ENCODE data around the gene POLR2C. TPM values are rescaled to one million over a fixed set of nuclear protein-coding genes. Genes with fewer than 3 reads are reported as not detected.

Gene POLR2C
- total and polyA plus RNA-seq, 5 experiments from 2014 or later, result 46.7 to 104 (median 48.6) TPM

DNA sequence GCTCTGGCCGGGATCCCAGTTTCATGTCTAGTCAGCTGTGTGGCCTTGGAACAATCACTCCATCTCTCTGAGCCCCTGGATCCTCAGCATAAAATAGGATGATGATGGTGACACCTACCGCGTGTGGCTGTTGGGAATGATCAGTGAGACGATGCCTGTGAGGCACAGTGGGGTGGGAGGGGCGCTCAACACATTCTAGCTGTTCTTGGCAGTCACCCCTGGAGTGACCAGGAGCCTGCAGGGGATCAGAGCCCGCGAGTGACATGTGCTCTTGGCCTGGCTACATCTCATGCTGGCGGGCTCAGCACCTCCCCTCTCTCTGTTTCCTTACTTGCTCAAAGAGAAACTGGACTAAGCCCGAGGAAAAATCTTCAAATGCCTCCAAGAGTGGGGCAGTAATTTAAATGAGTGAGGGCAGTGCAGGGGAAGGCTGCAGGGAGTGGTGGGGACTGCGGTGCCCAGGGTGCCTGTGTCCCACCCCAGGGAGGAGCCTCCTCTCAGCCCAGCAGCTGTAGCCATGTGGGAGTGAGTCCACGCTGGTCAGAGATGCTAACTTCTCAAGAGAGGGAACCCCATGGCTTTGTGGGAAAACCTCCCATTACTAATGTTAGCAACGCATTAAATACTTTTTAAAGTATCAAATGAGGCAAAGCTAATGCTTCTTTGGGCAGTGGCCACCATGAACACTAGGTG is 46.9 kb downstream of the POLR2C start:
- H3K27ac Mint-ChIP-seq, result peak overlapping the region in 1 of 10 donors; percentile 27
- H3K27me3 Mint-ChIP-seq, result peaks cover 0 to 6% (median 0%) of the 10 kb centered on the region in 5 donors
- no peaks in the 10 kb centered on the region for H3K9me3 Mint-ChIP-seq
- ATAC-seq (no peak), DNase-seq (peak in 1 of 10 donors; percentile 50)
- POLR2A ChIA-PET, result no interaction called here
- peaks cover 0 to 3% (median 0%) of the 10 kb centered on the region in 4 donors for H3K4me1 Mint-ChIP-seq
- H3K36me3 Mint-ChIP-seq, result peaks cover 0 to 27% (median 2%) of the 10 kb centered on the region in 3 donors
- no peak overlapping the region for H3K4me3 Mint-ChIP-seq

- POLR2A ChIA-PET, result no interaction called here
- no peaks in the 10 kb centered on the region for H3K9me3 Mint-ChIP-seq
- peaks cover 0 to 3% (median 0%) of the 10 kb centered on the region in 4 donors for H3K4me1 Mint-ChIP-seq
- no peak for ATAC-seq
- DNase-seq, result peak in 1 of 10 donors; percentile 27
- H3K36me3 Mint-ChIP-seq, result peaks cover 0 to 30% (median 2%) of the 10 kb centered on the region in 3 donors
- H3K4me3 Mint-ChIP-seq, result no peak overlapping the region
- peaks cover 0 to 3% (median 0%) of the 10 kb centered on the region in 5 donors for H3K27me3 Mint-ChIP-seq
- H3K27ac Mint-ChIP-seq, result peak overlapping the region in 3 of 10 donors; percentile 37 to 59 (median 40)
Measured at GRCh38 chr16:57510016-57510871, 47.8 kb downstream of the POLR2C start.

DNA sequence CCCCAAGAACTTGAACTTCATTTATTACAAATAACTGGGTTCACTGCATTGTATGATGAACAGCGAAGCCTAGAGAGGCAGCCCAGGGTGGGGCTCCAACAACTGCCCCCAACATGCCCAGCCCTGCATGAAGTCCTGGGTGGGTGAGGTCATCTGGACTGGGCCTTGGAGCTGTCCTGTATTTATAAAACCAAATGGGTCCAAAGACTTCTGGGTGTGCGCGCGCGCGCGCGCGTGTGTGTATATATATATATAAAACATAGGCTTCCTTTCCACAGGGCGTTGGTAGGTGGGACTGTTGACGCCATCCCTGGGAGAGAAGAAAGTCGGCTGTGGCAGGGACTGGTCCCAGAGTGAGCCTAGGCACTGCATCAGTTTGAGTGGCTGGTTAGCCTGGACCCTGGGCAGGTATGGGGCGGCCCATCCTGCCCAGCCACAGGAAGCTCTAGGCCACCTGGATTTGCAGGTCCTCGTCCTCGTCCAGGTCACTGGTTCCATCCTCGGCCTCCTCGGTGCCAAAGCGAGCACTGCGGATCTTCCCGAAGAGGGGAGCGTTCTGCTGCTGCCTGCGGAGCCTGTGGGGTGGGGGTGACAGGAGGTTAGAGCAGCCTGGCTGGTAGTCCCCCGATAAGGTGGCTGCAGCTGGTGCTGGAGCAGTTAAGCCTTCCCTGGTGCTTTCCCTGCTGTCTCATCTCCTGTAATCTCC is 50.0 kb downstream of the POLR2C start:
- DNase-seq, result peak in 1 of 10 donors; percentile 56
- ATAC-seq, result no peak
- no peaks in the 10 kb centered on the region for H3K4me1 Mint-ChIP-seq
- H3K4me3 Mint-ChIP-seq, result no peak overlapping the region
- H3K27me3 Mint-ChIP-seq, result no peaks in the 10 kb centered on the region
- POLR2A ChIA-PET, result no interaction called here
- H3K9me3 Mint-ChIP-seq, result no peaks in the 10 kb centered on the region
- peaks cover 0 to 44% (median 5%) of the 10 kb centered on the region in 3 donors for H3K36me3 Mint-ChIP-seq
- H3K27ac Mint-ChIP-seq, result peak overlapping the region in 1 of 10 donors; percentile 72

GRCh38 chr16:57513371-57514102 is 51.1 kb downstream of the POLR2C start:
- Mint-ChIP-seq H3K9me3 (no peaks in the 10 kb centered on the region), H3K4me1 (no peaks in the 10 kb centered on the region), H3K4me3 (no peak overlapping the region), H3K27ac (no peak overlapping the region), H3K27me3 (no peaks in the 10 kb centered on the region), H3K36me3 (peaks cover 0 to 53% (median 5%) of the 10 kb centered on the region in 3 donors)
- DNase-seq (peak in 1 of 10 donors; percentile 60), ATAC-seq (no peak)
- POLR2A ChIA-PET, result no interaction called here

- Mint-ChIP-seq H3K4me1 (peaks cover 0 to 3% (median 1%) of the 10 kb centered on the region in 4 donors), H3K9me3 (no peaks in the 10 kb centered on the region), H3K27ac (no peak overlapping the region), H3K27me3 (no peaks in the 10 kb centered on the region), H3K36me3 (peaks cover 0 to 61% (median 5%) of the 10 kb centered on the region in 3 donors), H3K4me3 (no peak overlapping the region)
- POLR2A ChIA-PET, result interaction anchor here (0.8 kb wide), 1 partner anchor 28 kb away, joined by 3 read pairs; the partner anchor contains the start of gene ADGRG5
- ATAC-seq (no peak), DNase-seq (peak in 1 of 10 donors; percentile 48)
Measured at GRCh38 chr16:57514371-57514770, 51.9 kb downstream of the POLR2C start.

DNA sequence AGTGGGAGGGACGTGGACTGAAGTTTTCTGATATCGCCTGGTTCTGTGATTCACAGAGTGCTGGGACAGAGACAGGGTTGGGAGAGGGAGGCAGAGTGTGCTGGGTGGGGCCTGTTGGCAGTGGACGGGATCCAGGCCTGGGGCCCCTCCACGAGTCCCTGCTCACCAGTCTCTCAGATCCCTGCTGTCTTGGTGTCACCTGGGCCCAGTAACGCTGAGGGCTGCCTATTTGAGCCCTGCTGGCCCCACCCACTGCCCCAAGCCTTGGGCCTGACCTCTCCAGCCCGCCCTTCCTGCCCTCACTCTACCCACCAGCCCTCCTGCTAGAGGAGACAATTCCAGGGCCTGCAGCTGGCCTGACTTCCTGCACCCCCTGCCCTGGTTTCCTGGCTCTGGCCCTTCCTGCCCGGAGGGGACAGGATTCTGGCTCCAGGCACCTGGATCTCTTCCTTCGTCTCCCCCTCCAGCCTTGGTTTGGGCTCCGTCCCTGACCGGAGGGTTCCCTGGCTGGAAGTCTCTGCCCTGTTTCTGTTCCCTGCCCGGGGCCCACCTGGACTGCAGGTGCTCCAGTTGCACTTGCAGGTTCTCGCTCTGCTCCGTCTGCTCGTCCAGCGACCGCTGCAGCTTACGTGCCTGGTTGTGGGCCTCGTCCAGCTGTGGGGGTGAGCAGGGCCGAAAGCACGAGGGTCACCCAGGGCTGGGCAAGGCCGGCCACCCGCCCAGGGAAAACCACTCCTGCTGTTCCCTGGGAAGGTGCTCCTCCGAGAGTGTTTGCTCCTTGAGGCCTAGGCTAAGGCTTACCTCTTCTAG is 52.5 kb downstream of the POLR2C start:
- no peak overlapping the region for H3K4me3 Mint-ChIP-seq
- H3K4me1 Mint-ChIP-seq, result peaks cover 2 to 5% (median 4%) of the 10 kb centered on the region in 4 donors
- no peak for ATAC-seq
- H3K27ac Mint-ChIP-seq, result peak overlapping the region in 1 of 10 donors; percentile 69
- peaks cover 0 to 62% (median 5%) of the 10 kb centered on the region in 3 donors for H3K36me3 Mint-ChIP-seq
- no peaks in the 10 kb centered on the region for H3K9me3 Mint-ChIP-seq
- no peaks in the 10 kb centered on the region for H3K27me3 Mint-ChIP-seq
- DNase-seq, result peak in 1 of 10 donors; percentile 35
- POLR2A ChIA-PET, result interaction anchor here (0.8 kb wide), 1 partner anchor 28 kb away, joined by 3 read pairs; the partner anchor contains the start of gene ADGRG5

DNA sequence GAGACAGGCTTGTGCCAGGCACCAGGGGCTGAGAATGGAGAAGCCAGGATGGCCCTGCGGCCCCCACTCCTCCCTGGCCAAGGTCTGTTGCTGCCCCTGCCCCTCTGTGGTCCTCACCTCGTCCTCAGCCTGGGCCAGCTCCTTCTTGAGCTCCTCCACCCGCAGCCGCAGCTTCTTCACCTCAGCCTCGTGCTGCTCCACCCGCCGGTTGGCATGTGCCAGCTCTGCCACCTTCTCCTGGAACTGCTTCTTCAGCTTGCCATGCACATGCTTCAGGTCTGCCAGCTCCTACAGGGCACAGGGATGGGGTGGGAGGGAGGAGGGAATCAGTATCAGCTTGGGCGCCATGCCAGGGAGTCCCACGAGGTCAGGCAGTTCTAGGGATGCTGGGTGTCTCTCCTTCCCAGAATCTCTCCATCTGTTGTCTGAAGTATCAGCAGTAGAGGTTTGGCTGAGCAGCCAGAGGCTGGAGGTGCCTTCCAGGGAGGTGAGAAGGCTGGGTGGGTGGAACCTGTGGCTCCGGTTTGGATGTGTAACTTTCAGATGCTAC is 53.8 kb downstream of the POLR2C start:
- Mint-ChIP-seq H3K9me3 (no peaks in the 10 kb centered on the region), H3K27ac (peak overlapping the region in 2 of 10 donors; percentile 57 to 69), H3K4me3 (no peak overlapping the region), H3K27me3 (no peaks in the 10 kb centered on the region), H3K36me3 (peaks cover 0 to 66% (median 5%) of the 10 kb centered on the region in 3 donors), H3K4me1 (peaks cover 5 to 10% (median 9%) of the 10 kb centered on the region in 4 donors)
- DNase-seq (no peak), ATAC-seq (no peak)
- POLR2A ChIA-PET, result no interaction called here

- no peaks in the 10 kb centered on the region for H3K9me3 Mint-ChIP-seq
- H3K27ac Mint-ChIP-seq, result peak overlapping the region in 2 of 10 donors; percentile 25 to 59
- DNase-seq (no peak), ATAC-seq (no peak)
- no peak overlapping the region for H3K4me3 Mint-ChIP-seq
- peaks cover 5 to 10% (median 9%) of the 10 kb centered on the region in 4 donors for H3K4me1 Mint-ChIP-seq
- POLR2A ChIA-PET, result interaction anchor here (0.6 kb wide), 1 partner anchor 208 kb away, joined by 4 read pairs; no protein-coding TSS in a partner anchor
- peaks cover 0 to 63% (median 5%) of the 10 kb centered on the region in 3 donors for H3K36me3 Mint-ChIP-seq
- H3K27me3 Mint-ChIP-seq, result no peaks in the 10 kb centered on the region
Measured at GRCh38 chr16:57516773-57517172, 54.3 kb downstream of the POLR2C start.

- H3K9me3 Mint-ChIP-seq, result no peaks in the 10 kb centered on the region
- H3K27me3 Mint-ChIP-seq, result no peaks in the 10 kb centered on the region
Measured at GRCh38 chr16:57517397-57518367, 55.2 kb downstream of the POLR2C start.

GRCh38 chr16:57518520-57518919 is 56.0 kb downstream of the POLR2C start:
- DNase-seq (no peak), ATAC-seq (no peak)
- peaks cover 8 to 21% (median 10%) of the 10 kb centered on the region in 4 donors for H3K4me1 Mint-ChIP-seq
- peak overlapping the region in 1 of 10 donors; percentile 67 for H3K27ac Mint-ChIP-seq
- no peak overlapping the region for H3K4me3 Mint-ChIP-seq
- H3K36me3 Mint-ChIP-seq, result peaks cover 0 to 55% (median 3%) of the 10 kb centered on the region in 3 donors
- POLR2A ChIA-PET, result interaction anchor here (1.1 to 2.0 kb wide), 3 partner anchors 18 to 102 kb away, joined by 5 to 8 read pairs (median 7); partner anchors contain the start of gene CCDC102A
- no peaks in the 10 kb centered on the region for H3K9me3 Mint-ChIP-seq
- no peaks in the 10 kb centered on the region for H3K27me3 Mint-ChIP-seq

More at GRCh38 chr16:57517397-57518367, 55.2 kb downstream of the POLR2C start:
- Mint-ChIP-seq H3K36me3 (peaks cover 0 to 61% (median 5%) of the 10 kb centered on the region in 3 donors), H3K27ac (no peak overlapping the region), H3K4me1 (peaks cover 6 to 13% (median 10%) of the 10 kb centered on the region in 4 donors), H3K4me3 (no peak overlapping the region)
- POLR2A ChIA-PET, result interaction anchor here (0.6 to 1.8 kb wide), 2 partner anchors 19 to 209 kb away, joined by 4 to 8 read pairs; partner anchors contain the start of gene CCDC102A
- ATAC-seq (no peak), DNase-seq (no peak)

Measured in naive thymus-derived CD8-positive, alpha-beta T cell (primary cell).